ENCODE results near the gene PDE11A.

DNA sequence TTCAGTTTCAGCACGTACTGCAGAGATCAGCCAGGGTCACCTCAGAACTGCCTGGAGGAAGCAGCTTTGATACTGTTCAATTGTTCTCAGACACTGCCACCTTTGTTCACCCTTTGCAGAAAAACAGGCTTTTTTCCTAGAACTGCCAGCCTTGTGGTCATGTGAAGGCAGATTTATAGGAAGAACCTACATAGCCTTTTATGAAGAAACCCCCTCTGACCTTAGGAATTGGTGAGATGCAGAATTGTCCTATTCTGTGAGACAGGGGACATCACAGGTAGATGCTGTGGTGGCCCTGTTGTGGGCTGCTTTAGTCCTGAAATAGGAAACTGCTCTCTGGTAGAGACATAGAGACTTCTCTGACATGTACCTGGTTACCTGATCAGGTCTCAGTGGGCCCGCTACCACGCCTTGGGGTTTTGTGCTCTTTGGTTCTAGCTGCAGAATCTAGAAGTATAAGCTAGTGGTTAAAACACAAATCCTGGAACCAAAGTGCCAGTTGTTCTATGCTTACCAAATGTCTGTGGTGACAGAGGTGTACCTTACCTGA lies 473.4 kb downstream of the PDE11A start:
- TF ChIP-seq POLR2A (IDR thresholded peaks at IDR 0.05; ENCODE audit: low read depth, low read length) (no peak), TAF1 (IDR thresholded peaks at IDR 0.05; ENCODE audit: borderline replicate concordance, low read depth, low read length) (no peak), POLR2AphosphoS5 (IDR thresholded peaks at IDR 0.05; ENCODE audit: low read depth, low read length) (no peak)

Data from GM12892 (cell line).